ENCODE data around the gene SMARCD1.

SMARCD1 gene

GRCh38 chr12:50079771-50080170 is 5.4 kb upstream of the SMARCD1 start:
- no peaks in the 10 kb centered on the region for H4K20me1 ChIP-seq (ENCODE audit: insufficient read depth, low read length)
- no peaks in the 10 kb centered on the region for H3K27me3 ChIP-seq (replicated peaks; ENCODE audit: insufficient read depth, low read length)
- no peaks in the 10 kb centered on the region for H3K9me3 ChIP-seq (replicated peaks; ENCODE audit: insufficient read depth, low read length)
- no peak for DNase-seq
- H2AFZ ChIP-seq (ENCODE audit: low read length), result no peak overlapping the region
- H3K4me1 ChIP-seq (ENCODE audit: low read length), result no peaks in the 10 kb centered on the region
- H3K79me2 ChIP-seq (ENCODE audit: low read length), result no peaks in the 10 kb centered on the region
- H3K4me2 ChIP-seq (ENCODE audit: low read depth, low read length), result no peak overlapping the region
- H3K9ac ChIP-seq (ENCODE audit: low read length), result no peak overlapping the region
- no peaks in the 10 kb centered on the region for H3K9me2 ChIP-seq (replicated peaks; ENCODE audit: insufficient read depth, low read length)
- H3F3A ChIP-seq (ENCODE audit: insufficient read depth, low read length), result no peaks in the 10 kb centered on the region
- TF ChIP-seq EZH2 (optimal IDR thresholded peaks at IDR 0.05; ENCODE audit: low read depth, low read length), result no peak
- TF ChIP-seq CTCF (IDR thresholded peaks at IDR 0.05; ENCODE audit: low read length), result no peak
- TF ChIP-seq EZH2phosphoT487 (IDR thresholded peaks at IDR 0.05; ENCODE audit: low read length), result no peak
- H3K36me3 ChIP-seq (replicated peaks; ENCODE audit: insufficient read depth, low read length), result no peaks in the 10 kb centered on the region
- H3K4me3 ChIP-seq (ENCODE audit: low read length), result no peak overlapping the region
- no peak overlapping the region for H3K27ac ChIP-seq (ENCODE audit: low read length)

DNA sequence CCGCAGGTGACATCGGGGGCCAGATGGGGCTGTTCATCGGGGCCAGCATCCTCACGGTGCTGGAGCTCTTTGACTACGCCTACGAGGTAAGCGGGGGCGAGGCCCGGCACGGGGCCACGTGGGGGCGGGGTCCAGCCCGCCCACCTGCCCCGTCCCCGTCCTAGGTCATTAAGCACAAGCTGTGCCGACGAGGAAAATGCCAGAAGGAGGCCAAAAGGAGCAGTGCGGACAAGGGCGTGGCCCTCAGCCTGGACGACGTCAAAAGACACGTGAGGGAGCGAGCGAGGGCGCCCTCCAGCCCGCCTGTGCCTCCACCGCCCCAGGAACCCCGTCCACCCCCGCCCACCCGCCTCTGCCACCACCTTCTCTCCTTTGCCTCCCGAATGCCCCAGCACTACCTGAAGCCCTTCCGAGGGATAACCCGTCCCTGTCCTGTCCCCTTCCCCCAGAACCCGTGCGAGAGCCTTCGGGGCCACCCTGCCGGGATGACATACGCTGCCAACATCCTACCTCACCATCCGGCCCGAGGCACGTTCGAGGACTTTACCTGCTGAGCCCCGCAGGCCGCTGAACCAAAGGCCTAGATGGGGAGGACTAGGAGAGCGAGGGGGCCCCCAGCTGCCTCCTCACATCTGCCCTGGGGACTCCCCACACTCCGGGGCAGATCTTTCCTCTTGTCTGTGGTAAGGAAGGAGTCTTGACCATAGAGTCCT is 3.9 kb upstream of the SMARCD1 start:
- Histone ChIP-seq H3K9me2 (replicated peaks; ENCODE audit: insufficient read depth, low read length) (no peaks in the 10 kb centered on the region), H2AFZ (ENCODE audit: low read length) (no peak overlapping the region), H3K4me1 (ENCODE audit: low read length) (no peaks in the 10 kb centered on the region), H3K36me3 (replicated peaks; ENCODE audit: insufficient read depth, low read length) (no peaks in the 10 kb centered on the region), H3K4me2 (ENCODE audit: low read depth, low read length) (no peak overlapping the region), H3K27ac (ENCODE audit: low read length) (no peak overlapping the region), H3K9ac (ENCODE audit: low read length) (no peak overlapping the region), H3K79me2 (ENCODE audit: low read length) (peaks cover 6% of the 10 kb centered on the region; the same call in 1 of the 2 replicates), H3K27me3 (replicated peaks; ENCODE audit: insufficient read depth, low read length) (no peaks in the 10 kb centered on the region), H3K9me3 (replicated peaks; ENCODE audit: insufficient read depth, low read length) (no peaks in the 10 kb centered on the region), H3K4me3 (ENCODE audit: low read length) (no peak overlapping the region), H3F3A (ENCODE audit: insufficient read depth, low read length) (peaks cover 7% of the 10 kb centered on the region), H4K20me1 (ENCODE audit: insufficient read depth, low read length) (no peaks in the 10 kb centered on the region)
- no peak for DNase-seq
- no peak for TF ChIP-seq CTCF (IDR thresholded peaks at IDR 0.05; ENCODE audit: low read length)
- TF ChIP-seq EZH2phosphoT487 (IDR thresholded peaks at IDR 0.05; ENCODE audit: low read length), result no peak
- TF ChIP-seq EZH2 (optimal IDR thresholded peaks at IDR 0.05; ENCODE audit: low read depth, low read length), result no peak

GRCh38 chr12:50082644-50083043 is 2.5 kb upstream of the SMARCD1 start:
- no peaks in the 10 kb centered on the region for H3K9me2 ChIP-seq (replicated peaks; ENCODE audit: insufficient read depth, low read length)
- peaks cover 8% of the 10 kb centered on the region; the same call in 1 of the 2 replicates for H3K36me3 ChIP-seq (replicated peaks; ENCODE audit: insufficient read depth, low read length)
- no peak overlapping the region for H2AFZ ChIP-seq (ENCODE audit: low read length)
- H3K9ac ChIP-seq (ENCODE audit: low read length), result no peak overlapping the region
- H3F3A ChIP-seq (ENCODE audit: insufficient read depth, low read length), result peaks cover 13% of the 10 kb centered on the region
- no peaks in the 10 kb centered on the region for H3K9me3 ChIP-seq (replicated peaks; ENCODE audit: insufficient read depth, low read length)
- no peak overlapping the region for H3K4me3 ChIP-seq (ENCODE audit: low read length)
- no peak overlapping the region for H3K4me2 ChIP-seq (ENCODE audit: low read depth, low read length)
- no peaks in the 10 kb centered on the region for H3K27me3 ChIP-seq (replicated peaks; ENCODE audit: insufficient read depth, low read length)
- TF ChIP-seq EZH2phosphoT487 (IDR thresholded peaks at IDR 0.05; ENCODE audit: low read length), result no peak
- no peak for TF ChIP-seq CTCF (IDR thresholded peaks at IDR 0.05; ENCODE audit: low read length)
- TF ChIP-seq EZH2 (optimal IDR thresholded peaks at IDR 0.05; ENCODE audit: low read depth, low read length), result no peak
- H3K27ac ChIP-seq (ENCODE audit: low read length), result no peak overlapping the region
- no peak for DNase-seq
- H3K79me2 ChIP-seq (ENCODE audit: low read length), result peaks cover 18% of the 10 kb centered on the region
- peaks cover 12% of the 10 kb centered on the region for H3K4me1 ChIP-seq (ENCODE audit: low read length)
- no peaks in the 10 kb centered on the region for H4K20me1 ChIP-seq (ENCODE audit: insufficient read depth, low read length)

All from MM.1S (cell line).